ELF-1 (cell line): ENCODE data around the gene MC1R.

Source experiments
- DNase-seq: peaks from one replicate; pipeline ENCODE4 v3.0.0-alpha.2; 2016; ENCODE audit warnings: low read depth, low spot score

The MC1R gene

GRCh38 chr16:89895482-89896250, 23.0 kb upstream of the MC1R start:
- DNase-seq = no peak

GRCh38 chr16:89897204-89897603, 21.5 kb upstream of the MC1R start:
- no peak for DNase-seq

DNA sequence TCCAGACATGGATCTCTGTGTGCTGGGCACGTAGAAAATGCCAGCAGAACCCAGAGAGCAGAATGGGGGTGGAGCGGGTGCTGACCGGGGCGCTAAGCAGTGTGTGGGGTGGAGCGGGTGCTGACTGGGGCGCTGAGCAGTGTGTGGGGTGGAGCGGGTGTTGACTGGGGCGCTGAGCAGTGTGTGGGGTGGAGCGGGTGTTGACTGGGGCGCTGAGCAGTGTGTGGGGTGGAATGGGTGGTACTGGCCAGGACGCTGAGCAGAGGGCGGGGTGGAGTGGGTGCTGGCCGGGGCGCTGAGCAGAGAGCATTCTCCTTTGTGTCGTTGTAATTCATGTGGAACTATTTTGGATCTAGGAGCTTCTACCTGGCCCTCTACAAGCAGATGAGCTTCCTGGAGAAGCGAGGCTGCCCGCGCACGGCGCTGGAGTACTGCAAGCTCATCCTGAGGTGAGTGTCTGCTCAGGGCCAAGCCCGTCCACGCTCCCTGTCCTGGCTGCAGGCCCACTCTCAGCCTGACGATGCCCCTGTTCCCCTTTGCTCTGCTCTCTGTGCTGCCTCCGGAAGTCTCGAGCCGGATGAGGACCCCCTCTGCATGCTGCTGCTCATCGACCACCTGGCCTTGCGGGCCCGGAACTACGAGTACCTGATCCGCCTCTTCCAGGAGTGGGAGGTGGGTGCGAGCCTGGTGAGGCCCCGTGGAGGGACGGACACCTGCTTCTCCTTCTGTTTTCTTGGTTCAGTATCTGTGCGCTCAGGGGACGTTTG, 20.3 kb upstream of the MC1R start:
- DNase-seq = no peak

- no peak for DNase-seq
Measured at GRCh38 chr16:89899879-89900481, 18.7 kb upstream of the MC1R start.

DNA sequence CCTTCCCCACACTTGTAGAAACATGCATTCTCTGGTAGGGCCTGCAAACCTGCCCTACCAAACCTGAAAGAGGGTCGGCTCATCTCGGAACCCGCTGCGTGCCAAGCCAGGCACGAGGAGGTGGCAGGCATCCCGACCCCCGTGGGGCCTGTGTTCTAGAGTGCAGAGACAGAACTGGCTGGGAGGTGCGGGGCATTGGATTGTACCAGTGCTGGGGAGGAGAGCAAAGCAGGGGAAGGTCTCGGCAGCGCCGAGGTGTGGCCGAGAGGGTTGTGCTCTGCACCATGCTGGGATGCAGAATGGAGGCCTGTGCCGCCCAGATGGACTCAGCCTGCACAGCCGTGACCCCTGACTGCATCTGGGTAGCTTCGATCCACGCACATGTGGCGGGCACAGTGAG, 17.8 kb upstream of the MC1R start:
- DNase-seq = no peak

- DNase-seq = no peak
Measured at GRCh38 chr16:89902980-89903379, 15.7 kb upstream of the MC1R start.

DNA sequence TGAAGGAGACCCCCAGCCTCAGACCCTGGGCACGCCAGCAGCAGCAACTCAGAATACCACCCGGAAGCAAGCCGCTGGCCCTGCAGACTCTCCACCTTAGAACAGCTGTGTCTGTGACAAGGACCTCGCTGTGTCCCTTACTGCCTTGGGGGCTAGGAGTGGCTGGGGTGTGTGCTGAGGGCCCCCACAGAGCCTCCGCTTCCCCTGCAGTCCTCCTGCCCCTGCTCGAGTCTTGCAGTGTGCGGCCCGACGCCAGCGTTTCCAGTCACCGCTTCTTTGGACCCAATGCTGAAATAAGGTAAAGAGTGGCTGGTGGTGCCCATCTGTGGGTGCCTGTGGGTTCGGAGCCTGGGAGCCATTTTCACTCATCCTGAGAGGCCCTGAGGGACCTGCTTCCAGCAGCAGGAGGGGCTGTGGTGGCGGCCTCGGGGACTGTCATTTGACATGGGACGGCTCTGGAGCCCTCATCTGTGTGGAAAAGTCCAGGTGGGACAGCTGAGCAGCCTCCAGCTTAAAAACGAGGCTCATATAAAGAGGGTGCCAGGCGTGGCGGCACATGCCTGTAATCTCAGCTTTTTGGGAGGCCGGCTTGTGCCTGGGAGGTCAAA, 14.7 kb upstream of the MC1R start:
- DNase-seq = no peak

GRCh38 chr16:89904606-89905510, 13.8 kb upstream of the MC1R start:
- no peak for DNase-seq

DNA sequence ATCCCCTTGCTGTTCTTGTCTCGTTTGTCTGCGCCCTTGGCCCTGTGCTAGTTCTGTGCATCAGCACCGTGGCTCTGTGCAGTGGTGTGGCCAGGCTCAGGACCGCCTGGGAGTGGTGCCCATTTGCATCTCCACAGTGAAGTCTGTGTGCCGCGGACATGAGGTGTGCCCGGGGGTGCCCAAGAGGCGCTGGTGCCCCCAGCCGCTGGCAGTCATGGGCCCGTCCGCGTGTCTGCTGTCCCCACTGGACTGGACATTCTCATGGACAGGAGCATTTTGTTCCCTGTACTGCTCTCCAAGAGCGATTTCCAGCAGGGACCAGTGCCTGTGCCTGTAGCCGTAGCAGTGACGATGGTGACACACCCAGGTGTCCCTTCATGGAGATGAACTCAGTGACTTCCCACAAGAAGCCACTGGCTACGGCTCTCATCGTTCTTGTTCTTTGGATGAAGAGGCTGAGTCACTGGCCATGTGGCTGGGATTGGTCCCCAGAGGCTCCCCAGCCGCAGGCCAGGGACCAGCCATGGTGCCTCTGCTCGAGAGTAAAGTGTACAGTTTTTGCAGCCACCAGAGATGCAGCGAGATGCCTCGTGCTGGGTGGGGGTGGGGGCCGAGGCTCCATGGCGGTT, 13.0 kb upstream of the MC1R start:
- DNase-seq = no peak

- no peak for DNase-seq
Measured at GRCh38 chr16:89906140-89907025, 12.3 kb upstream of the MC1R start.

GRCh38 chr16:89907055-89907814, 11.4 kb upstream of the MC1R start:
- no peak for DNase-seq

GRCh38 chr16:89908236-89908635, 10.4 kb upstream of the MC1R start:
- no peak for DNase-seq

GRCh38 chr16:89909777-89910716, 8.6 kb upstream of the MC1R start:
- peak; percentile 82 for DNase-seq

GRCh38 chr16:89910717-89911354, 7.8 kb upstream of the MC1R start:
- DNase-seq = no peak

- no peak for DNase-seq
Measured at GRCh38 chr16:89911375-89911774, 7.3 kb upstream of the MC1R start.

DNA sequence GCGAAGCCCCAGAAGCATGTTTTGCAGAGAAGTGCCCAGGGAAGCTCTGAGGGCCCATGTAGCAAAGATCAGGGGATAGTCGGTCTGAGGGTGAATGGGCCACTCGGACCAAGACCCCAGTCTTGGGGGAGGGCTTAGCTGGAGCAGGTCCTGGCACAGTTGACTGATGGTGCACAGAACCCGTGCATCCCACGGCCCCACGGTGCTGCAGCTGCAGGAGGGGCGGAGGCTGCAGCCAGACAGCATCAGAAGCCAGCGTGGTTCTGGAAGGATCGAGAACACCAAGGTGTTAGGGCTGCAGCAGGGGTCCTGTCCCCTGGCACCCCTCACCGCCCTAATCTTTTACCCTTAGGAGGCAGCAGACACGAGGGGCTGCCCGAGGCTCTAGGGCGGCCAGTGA, 6.5 kb upstream of the MC1R start:
- DNase-seq = no peak

DNA sequence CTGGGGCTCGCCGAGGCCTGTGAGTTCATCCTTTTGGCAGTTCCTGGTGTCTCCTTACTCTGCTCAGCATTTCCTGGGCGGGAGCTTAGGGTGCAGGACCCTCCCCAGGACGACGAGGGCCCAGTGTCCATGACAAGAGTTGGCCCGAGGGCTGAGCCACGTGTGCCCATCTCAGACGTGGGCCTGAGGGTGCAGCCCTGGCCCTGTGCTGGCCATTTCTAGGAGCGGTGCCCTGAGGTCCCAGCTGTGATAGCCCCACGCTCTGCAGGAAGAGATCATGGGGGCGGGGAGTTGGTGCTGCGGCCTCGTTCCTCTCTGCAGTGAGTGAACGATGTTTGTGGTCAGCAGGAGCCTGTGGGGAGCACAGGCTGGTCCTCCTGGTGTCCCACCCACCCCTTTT, 6.0 kb upstream of the MC1R start:
- DNase-seq = no peak
